Measurements from ENCODE around the gene DCP2.

DNA sequence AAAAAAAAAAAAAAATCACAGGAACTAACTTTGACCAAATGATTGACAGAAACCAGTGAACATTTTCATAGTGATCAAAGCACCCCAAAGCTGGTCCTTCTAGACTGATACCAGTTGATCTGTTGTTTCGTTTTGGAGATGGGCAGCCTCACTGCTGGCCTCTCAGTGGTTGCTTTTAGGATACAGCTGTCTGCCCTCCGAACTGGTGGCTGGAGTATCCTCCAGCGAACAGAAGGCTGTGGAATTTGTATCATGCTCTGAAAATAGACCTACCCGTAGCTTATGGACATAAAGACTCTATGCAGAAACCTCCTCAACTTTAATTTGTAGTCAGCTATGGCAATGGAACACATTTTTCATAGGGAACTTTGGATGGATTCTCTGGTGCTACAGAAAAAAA lies 49.0 kb downstream of the DCP2 start:
- TF ChIP-seq, protein P1, sequence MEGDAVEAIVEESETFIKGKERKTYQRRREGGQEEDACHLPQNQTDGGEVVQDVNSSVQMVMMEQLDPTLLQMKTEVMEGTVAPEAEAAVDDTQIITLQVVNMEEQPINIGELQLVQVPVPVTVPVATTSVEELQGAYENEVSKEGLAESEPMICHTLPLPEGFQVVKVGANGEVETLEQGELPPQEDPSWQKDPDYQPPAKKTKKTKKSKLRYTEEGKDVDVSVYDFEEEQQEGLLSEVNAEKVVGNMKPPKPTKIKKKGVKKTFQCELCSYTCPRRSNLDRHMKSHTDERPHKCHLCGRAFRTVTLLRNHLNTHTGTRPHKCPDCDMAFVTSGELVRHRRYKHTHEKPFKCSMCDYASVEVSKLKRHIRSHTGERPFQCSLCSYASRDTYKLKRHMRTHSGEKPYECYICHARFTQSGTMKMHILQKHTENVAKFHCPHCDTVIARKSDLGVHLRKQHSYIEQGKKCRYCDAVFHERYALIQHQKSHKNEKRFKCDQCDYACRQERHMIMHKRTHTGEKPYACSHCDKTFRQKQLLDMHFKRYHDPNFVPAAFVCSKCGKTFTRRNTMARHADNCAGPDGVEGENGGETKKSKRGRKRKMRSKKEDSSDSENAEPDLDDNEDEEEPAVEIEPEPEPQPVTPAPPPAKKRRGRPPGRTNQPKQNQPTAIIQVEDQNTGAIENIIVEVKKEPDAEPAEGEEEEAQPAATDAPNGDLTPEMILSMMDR (IDR thresholded peaks at IDR 0.05; ENCODE audit: borderline replicate concordance, extremely low read depth, low read length, poor library complexity, severe bottlenecking) = no peak
- TF ChIP-seq EZH2 (IDR thresholded peaks at IDR 0.05; ENCODE audit: borderline replicate concordance, low read depth, low read length, severe bottlenecking) = no peak

Data from DND-41 (cell line).